ENCODE measurements around the gene GALNT10. TPM values are rescaled to one million over a fixed set of nuclear protein-coding genes. Genes with fewer than 3 reads are reported as not detected.

Gene GALNT10
- total RNA-seq, 4 donors from 2014 or later, result 5.6 to 22.9 (median 14.4) TPM

DNA sequence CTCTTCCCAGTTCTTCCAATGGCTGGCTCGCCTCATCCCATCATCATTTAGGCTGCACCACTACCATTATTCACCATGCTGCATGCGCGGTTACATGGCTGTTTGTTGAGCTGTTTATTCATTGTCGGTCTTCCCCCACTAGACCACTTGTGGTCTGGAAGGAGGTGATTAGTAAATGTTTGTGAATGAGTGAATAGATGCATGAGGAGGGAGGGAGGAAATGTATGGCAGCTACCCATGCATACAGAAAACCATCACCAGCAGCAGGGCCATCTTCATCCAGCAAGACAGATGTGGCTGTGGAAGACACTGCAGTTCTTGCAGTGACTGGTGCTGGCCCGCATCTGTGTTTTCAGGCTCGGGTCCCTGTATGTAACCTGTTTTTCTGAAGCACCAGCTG is 141.9 kb downstream of the GALNT10 start:
- Histone ChIP-seq H3K27ac (no peak overlapping the region), H3K27me3 (no peaks in the 10 kb centered on the region), H3K9me3 (no peaks in the 10 kb centered on the region), H3K4me1 (no peaks in the 10 kb centered on the region), H3K4me3 (no peak overlapping the region), H3K36me3 (no peaks in the 10 kb centered on the region)
- DNase-seq, result no peak
- intact Hi-C loops (cut with DNase I; ENCODE audit: low total_unique reads), result no loop called here
- TF ChIP-seq, protein P1, sequence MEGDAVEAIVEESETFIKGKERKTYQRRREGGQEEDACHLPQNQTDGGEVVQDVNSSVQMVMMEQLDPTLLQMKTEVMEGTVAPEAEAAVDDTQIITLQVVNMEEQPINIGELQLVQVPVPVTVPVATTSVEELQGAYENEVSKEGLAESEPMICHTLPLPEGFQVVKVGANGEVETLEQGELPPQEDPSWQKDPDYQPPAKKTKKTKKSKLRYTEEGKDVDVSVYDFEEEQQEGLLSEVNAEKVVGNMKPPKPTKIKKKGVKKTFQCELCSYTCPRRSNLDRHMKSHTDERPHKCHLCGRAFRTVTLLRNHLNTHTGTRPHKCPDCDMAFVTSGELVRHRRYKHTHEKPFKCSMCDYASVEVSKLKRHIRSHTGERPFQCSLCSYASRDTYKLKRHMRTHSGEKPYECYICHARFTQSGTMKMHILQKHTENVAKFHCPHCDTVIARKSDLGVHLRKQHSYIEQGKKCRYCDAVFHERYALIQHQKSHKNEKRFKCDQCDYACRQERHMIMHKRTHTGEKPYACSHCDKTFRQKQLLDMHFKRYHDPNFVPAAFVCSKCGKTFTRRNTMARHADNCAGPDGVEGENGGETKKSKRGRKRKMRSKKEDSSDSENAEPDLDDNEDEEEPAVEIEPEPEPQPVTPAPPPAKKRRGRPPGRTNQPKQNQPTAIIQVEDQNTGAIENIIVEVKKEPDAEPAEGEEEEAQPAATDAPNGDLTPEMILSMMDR (IDR thresholded peaks at IDR 0.05), result no peak
- TF ChIP-seq POLR2A (IDR thresholded peaks at IDR 0.05), result no peak

DNA sequence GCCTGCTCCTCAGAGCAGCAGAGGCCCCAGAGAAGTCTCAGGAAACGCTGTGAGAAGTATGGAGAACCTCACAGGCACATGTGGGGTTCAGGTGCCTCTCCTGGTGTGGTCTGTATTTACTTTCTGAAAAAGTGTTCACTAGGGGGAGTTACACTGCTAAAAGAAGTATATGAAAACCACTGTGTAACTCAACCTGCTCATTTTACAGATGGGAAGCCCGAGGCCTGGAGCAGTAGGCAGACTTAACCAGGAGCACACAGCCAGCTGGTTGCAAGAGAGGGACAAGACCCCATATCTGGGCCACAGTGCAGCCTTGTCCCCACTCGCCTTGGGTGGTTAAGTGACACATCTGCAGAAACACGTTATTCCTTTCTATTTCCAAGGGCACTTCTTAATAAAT is 142.5 kb downstream of the GALNT10 start:
- TF ChIP-seq POLR2A (IDR thresholded peaks at IDR 0.05), result no peak
- TF ChIP-seq, protein P1 (IDR thresholded peaks at IDR 0.05), result no peak
- DNase-seq, result no peak
- no peak overlapping the region for H3K27ac ChIP-seq
- intact Hi-C loops (cut with DNase I; ENCODE audit: low total_unique reads), result no loop called here
- H3K4me3 ChIP-seq, result no peak overlapping the region
- H3K9me3 ChIP-seq, result no peaks in the 10 kb centered on the region
- no peaks in the 10 kb centered on the region for H3K36me3 ChIP-seq
- H3K27me3 ChIP-seq, result no peaks in the 10 kb centered on the region
- no peaks in the 10 kb centered on the region for H3K4me1 ChIP-seq

DNA sequence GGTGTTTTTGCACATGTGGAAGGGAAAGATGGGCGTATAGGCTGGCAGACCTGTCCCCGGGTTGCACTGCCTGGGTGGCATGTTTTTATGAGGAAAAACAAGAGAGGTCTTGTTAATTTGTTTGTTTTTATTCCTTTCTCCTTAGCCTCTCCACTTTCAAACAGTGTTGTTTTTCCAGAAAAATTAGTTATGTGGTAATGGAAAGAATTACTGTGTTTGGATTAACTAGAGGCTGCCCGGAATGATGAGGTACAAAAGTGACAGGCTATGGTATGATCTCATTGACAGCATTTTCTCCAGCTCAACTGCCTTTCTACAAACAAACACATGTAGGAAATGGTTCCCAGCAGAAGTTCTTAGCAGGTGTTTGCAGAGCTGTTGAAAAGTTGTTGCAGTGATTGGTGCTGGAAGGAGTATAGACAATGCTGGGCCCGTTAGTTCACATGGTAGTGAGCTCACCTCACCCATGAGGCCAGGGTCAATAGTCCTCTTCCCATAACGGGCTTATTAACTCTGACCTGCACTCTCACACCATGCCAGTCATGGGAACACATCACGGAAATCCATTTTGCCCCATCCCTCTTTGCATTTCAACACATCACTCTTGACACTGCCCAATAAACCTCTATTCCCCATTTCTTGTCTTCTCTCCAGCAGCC is 144.0 kb downstream of the GALNT10 start:
- Histone ChIP-seq H3K27me3 (no peaks in the 10 kb centered on the region), H3K4me3 (no peak overlapping the region), H3K4me1 (no peaks in the 10 kb centered on the region), H3K27ac (no peak overlapping the region), H3K36me3 (no peaks in the 10 kb centered on the region), H3K9me3 (no peaks in the 10 kb centered on the region)
- intact Hi-C loops (cut with DNase I; ENCODE audit: low total_unique reads), result no loop called here
- TF ChIP-seq, protein P1 (IDR thresholded peaks at IDR 0.05), result no peak
- DNase-seq, result no peak

DNA sequence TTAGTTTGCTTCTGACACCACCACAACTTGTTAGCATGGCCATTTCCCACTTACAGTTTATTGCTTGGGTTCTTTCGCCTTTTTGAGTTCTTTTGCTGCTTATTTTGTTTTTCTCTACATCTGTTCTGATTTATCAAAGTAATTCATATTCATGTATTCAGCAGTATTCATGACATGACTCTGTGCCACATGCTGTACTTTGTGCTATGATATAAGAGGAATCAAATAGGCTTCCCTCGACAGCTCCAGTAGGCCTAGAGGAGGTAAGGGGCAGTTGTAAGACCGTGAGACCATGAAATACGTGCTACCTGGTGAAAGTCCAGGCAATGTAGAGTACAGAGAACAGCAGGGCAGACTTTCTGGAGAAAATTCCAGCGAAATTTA is 144.5 kb downstream of the GALNT10 start:
- H3K4me3 ChIP-seq, result no peak overlapping the region
- TF ChIP-seq POLR2A (IDR thresholded peaks at IDR 0.05), result no peak
- TF ChIP-seq, protein P1 (IDR thresholded peaks at IDR 0.05), result no peak
- DNase-seq, result no peak
- no peak overlapping the region for H3K27ac ChIP-seq
- H3K4me1 ChIP-seq, result no peaks in the 10 kb centered on the region
- intact Hi-C loops (cut with DNase I; ENCODE audit: low total_unique reads), result no loop called here
- no peaks in the 10 kb centered on the region for H3K36me3 ChIP-seq
- H3K9me3 ChIP-seq, result no peaks in the 10 kb centered on the region
- H3K27me3 ChIP-seq, result no peaks in the 10 kb centered on the region

DNA sequence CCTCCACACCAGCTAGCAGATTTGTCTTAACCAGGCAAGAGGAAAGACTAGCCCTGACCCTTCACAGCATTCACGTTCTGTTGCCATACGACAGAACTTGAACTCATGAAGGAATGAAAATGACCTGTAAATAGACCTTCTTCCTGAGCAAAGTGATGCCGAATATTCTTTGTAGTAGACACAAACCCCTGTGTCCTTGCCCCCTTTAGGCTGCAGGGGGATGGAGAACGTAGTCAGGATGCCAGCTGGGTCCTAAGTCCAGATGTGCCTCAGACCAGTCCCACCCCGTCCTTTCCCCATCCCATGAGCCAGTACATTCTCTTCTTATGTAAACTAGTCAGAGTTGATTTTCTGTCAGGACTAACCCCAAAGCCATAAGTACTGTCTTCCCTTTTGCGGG is 151.1 kb downstream of the GALNT10 start:
- Histone ChIP-seq H3K27ac (no peak overlapping the region), H3K4me1 (no peaks in the 10 kb centered on the region), H3K27me3 (no peaks in the 10 kb centered on the region), H3K9me3 (no peaks in the 10 kb centered on the region), H3K36me3 (no peaks in the 10 kb centered on the region), H3K4me3 (no peak overlapping the region)
- intact Hi-C loops (cut with DNase I; ENCODE audit: low total_unique reads), result no loop called here
- no peak for TF ChIP-seq POLR2A (IDR thresholded peaks at IDR 0.05)
- TF ChIP-seq, protein P1 (IDR thresholded peaks at IDR 0.05), result no peak
- no peak for DNase-seq

All from uterus (tissue), 4 donors.